K562 (cell line): Measurements from ENCODE around the gene ROR2. TPM values are rescaled to one million over a fixed set of nuclear protein-coding genes. Genes with fewer than 3 reads are reported as not detected.

Experiments used
- ATAC-seq: fragments of 200-7000 bp; cut with Tn5 transposase; 3 replicates; pipeline ENCODE4 v1.9.1; 2020; ENCODE audit warnings: moderate library complexity
- BruUV-seq: library from RNA; stranded (reverse); fragments of 400-500 nt; replicated peaks from 2 replicates; lab custom pipeline; 2021; lab: Mats Ljungman, UMichigan
- CTCF ChIA-PET: fragments of 300-600 bp; formaldehyde crosslinking; extraction: SDS; loops from one replicate; lab custom pipeline; 2021; ENCODE audit warnings: low intra/inter-chr PET ratio; lab: Yijun Ruan, JAX
- POLR2A ChIA-PET: fragments of 300-600, 350-650 bp; sonication (Branson Sonifier 250); formaldehyde crosslinking; extraction: SDS; loops from one replicate; lab custom pipeline; 2021; ENCODE audit warnings: antibody characterized with exemption, inconsistent platforms; lab: Yijun Ruan, JAX
- DNase-seq, 4 experiments: peaks; one replicate each; pipeline versions ENCODE4 v3.0.0 to v3.0.0-alpha.2; 2011 to 2018; ENCODE audit warnings: low spot score in 3 of 4, mixed read lengths in 3 of 4; ENCODE audit errors: extremely low read depth in 1 of 4
- FAIRE-seq: peaks from 2 replicates; lab custom pipeline; 2011; peaks lifted over from hg19 to GRCh38; lab: Jason Lieb, UNC
- H2AFZ ChIP-seq: 2 replicates; pipeline ENCODE4 v1.6.0; 2011; ENCODE audit warnings: low read depth, low read length, control low read depth, inconsistent platforms
- H3K27ac ChIP-seq: fragments of 200-600 bp; 3 replicates; pipeline ENCODE4 v1.8.0; 2011; ENCODE audit warnings: low read depth, mild to moderate bottlenecking, control low read depth, inconsistent platforms, low read length, moderate library complexity, mixed read lengths; ENCODE audit errors: extremely low read depth
- H3K27me3 ChIP-seq, 2 experiments: fragments of 300-600 bp in 1 of 2; 2 replicates in 1 of 2; 3 replicates in 1 of 2; pipeline versions ENCODE4 v1.6.0 to v1.8.0; 2011; ENCODE audit warnings: inconsistent platforms in 2 of 2, low read length in 2 of 2, mild to moderate bottlenecking in 1 of 2, mixed read lengths in 1 of 2, moderate library complexity in 1 of 2; ENCODE audit not compliant: control insufficient read depth in 2 of 2, insufficient read depth in 2 of 2
- H3K36me3 ChIP-seq: fragments of 300-600 bp; 3 replicates; pipeline ENCODE4 v1.8.0; 2011; ENCODE audit warnings: mild to moderate bottlenecking, low read length, inconsistent platforms; ENCODE audit not compliant: control insufficient read depth, insufficient read depth
- H3K4me1 ChIP-seq, 2 experiments: fragments of 200-600 bp in 1 of 2; replicated peaks in 1 of 2; 2 replicates in 1 of 2; 3 replicates in 1 of 2; pipeline versions ENCODE4 v1.5.1 to v1.8.0; 2011; ENCODE audit warnings: inconsistent platforms in 2 of 2, low read length in 2 of 2, mild to moderate bottlenecking in 1 of 2, mixed read lengths in 1 of 2, moderate library complexity in 1 of 2; ENCODE audit not compliant: control insufficient read depth in 2 of 2, insufficient read depth in 2 of 2
- H3K4me2 ChIP-seq: 2 replicates; pipeline ENCODE4 v1.6.1; 2011; ENCODE audit warnings: low read length, control low read depth, inconsistent platforms, mixed read lengths; ENCODE audit not compliant: insufficient read depth
- H3K4me3 ChIP-seq: fragments of 200-600 bp; sonication (generic), shearing (Covaris generic); 2 replicates; pipeline ENCODE4 v1.5.1; 2016; ENCODE audit warnings: control low read depth, inconsistent platforms
- H3K79me2 ChIP-seq: fragments of 200-600 bp; 3 replicates; pipeline ENCODE4 v1.8.0; 2011; ENCODE audit warnings: low read length, inconsistent platforms; ENCODE audit not compliant: control insufficient read depth, insufficient read depth
- H3K9ac ChIP-seq, 2 experiments: 2 replicates each; pipeline versions ENCODE4 v1.6.0 to v1.6.1; 2011; ENCODE audit warnings: low read depth in 2 of 2, low read length in 2 of 2, control low read depth in 1 of 2, inconsistent platforms in 1 of 2, mild to moderate bottlenecking in 1 of 2, mixed read lengths in 1 of 2; ENCODE audit not compliant: insufficient read depth in 1 of 2
- H3K9me1 ChIP-seq: one replicate; pipeline ENCODE4 v1.6.0; 2011; ENCODE audit warnings: inconsistent platforms, mild to moderate bottlenecking, low read length, moderate library complexity; ENCODE audit not compliant: control insufficient read depth, insufficient read depth
- H3K9me3 ChIP-seq: replicated peaks from 2 replicates; pipeline ENCODE4 v1.5.1; 2011; ENCODE audit warnings: low read depth, low read length, inconsistent platforms; ENCODE audit not compliant: control insufficient read depth, insufficient read depth
- H4K20me1 ChIP-seq: replicated peaks from 2 replicates; pipeline ENCODE4 v1.6.1; 2011; ENCODE audit warnings: low read length, inconsistent platforms, mixed read lengths; ENCODE audit not compliant: control insufficient read depth, insufficient read depth
- CHD7 ChIP-seq: fragments of 200-600 bp; sonication (generic); IDR thresholded peaks from one replicate; pipeline ENCODE4 v1.6.1; 2012; ENCODE audit warnings: mild to moderate bottlenecking, low read depth, low read length, inconsistent platforms
- GTF3C2 ChIP-seq: IDR thresholded peaks from 3 replicates; pipeline ENCODE4 v1.6.1; 2011; ENCODE audit warnings: borderline replicate concordance, mild to moderate bottlenecking, moderate library complexity; ENCODE audit not compliant: insufficient read length; ENCODE audit errors: extremely low read depth
- L3MBTL2 ChIP-seq: fragments of 450-650 bp; IDR thresholded peaks from 2 replicates; pipeline ENCODE4 v1.6.1; 2016; ENCODE audit warnings: mild to moderate bottlenecking, moderate library complexity
- LEF1 ChIP-seq: fragments of 450-650 bp; IDR thresholded peaks from 2 replicates; pipeline ENCODE4 v1.6.1; 2016; ENCODE audit warnings: mild to moderate bottlenecking
- NCOA2 ChIP-seq, 2 experiments: fragments of 450-650 bp; IDR thresholded peaks; 2 replicates each; pipeline ENCODE4 v1.6.1; 2018; ENCODE audit warnings: mild to moderate bottlenecking in 2 of 2, moderate library complexity in 1 of 2; ENCODE audit not compliant: partially characterized antibody in 2 of 2
- NFATC3 ChIP-seq: fragments of 450-650 bp; IDR thresholded peaks from 2 replicates; pipeline ENCODE4 v1.6.1; 2017; ENCODE audit warnings: mild to moderate bottlenecking
- POU5F1 ChIP-seq: fragments of 150-350 bp; IDR thresholded peaks from 2 replicates; pipeline ENCODE4 v1.6.1; 2014; ENCODE audit warnings: borderline replicate concordance, low read length, low read depth, mild to moderate bottlenecking; ENCODE audit not compliant: partially characterized antibody
- WGBS: fragments of 100-300 bp; shearing (Covaris generic); methylation state at CpG from one replicate; pipeline ENCODE4 v1.1.6; 2016; ENCODE audit warnings: low coverage, mixed read lengths; ENCODE audit not compliant: insufficient coverage; ENCODE audit errors: missing lambda C conversion rate; 5-methylcytosine and 5-hydroxymethylcytosine counted together
- in situ Hi-C: fragments of 300-500 bp; cut with MboI; formaldehyde crosslinking; loops from 4 replicates; pipeline ENCODE4 v1.15.0; 2018; ENCODE audit warnings: inconsistent platforms, mixed read lengths
- intact Hi-C: fragments of 100-400 bp; cut with micrococcal nuclease; formaldehyde crosslinking; loops from 2 replicates; pipeline ENCODE4 v1.14.2; 2022
- polyA plus RNA-seq, 8 experiments: library from polyadenylated mRNA; depleted of rRNA in 4 of 8; stranded (reverse) in 5 of 8; unstranded in 3 of 8; fragments of >200 nt; fragmentation: Nextera tagmentation in 2 of 8; fragmentation: Illumina TruSeq in 1 of 8; extraction: Ambion mirVana in 2 of 8; extraction: Trizol in 1 of 8; gene quantifications; 2 replicates each; pipeline versions ENCODE4 v1.2.1 to v1.2.3, GENCODE V29; 2011 to 2014; ENCODE audit warnings: inconsistent platforms in 1 of 8, missing spikeins in 1 of 8
- total RNA-seq, 7 experiments: library from RNA; depleted of rRNA in 6 of 7; stranded (reverse); fragments of >200 nt in 6 of 7; fragmentation: Illumina TruSeq in 2 of 7; extraction: Trizol in 2 of 7; gene quantifications; 2 replicates each; pipeline versions ENCODE4 v1.2.1 to v1.2.3, GENCODE V29; 2011 to 2021; ENCODE audit warnings: low replicate concordance in 1 of 7

ROR2 gene
- total and polyA plus RNA-seq, 9 of the 15 experiments (the other 6 are each of a cell fraction or from before 2014, with no cell fraction given): 5.6 to 33.8 (median 15.3) TPM

- no peaks in the 10 kb centered on the region for H3K9me1 ChIP-seq
- H3K27ac ChIP-seq: no peak overlapping the region
- DNase-seq: no peak
- no peak for ATAC-seq
- ChIA-PET POLR2A (no interaction called here), CTCF (no interaction called here)
- FAIRE-seq: no peak
- 85% methylated on average over 18 of the region's 18 CpGs for WGBS
- H2AFZ ChIP-seq: no peak overlapping the region
- no peaks in the 10 kb centered on the region for H3K9me3 ChIP-seq
- no peak overlapping the region for H3K4me3 ChIP-seq
- no peak overlapping the region for H3K9ac ChIP-seq
- no peak overlapping the region for H3K4me2 ChIP-seq
- H3K4me1 ChIP-seq: peaks cover 0 to 4% of the 10 kb centered on the region in 2 experiments; a peak in 1 of 5 replicates
- peaks cover 46% of the 10 kb centered on the region for H3K79me2 ChIP-seq
- intact Hi-C loops: no loop called here
- H4K20me1 ChIP-seq: no peaks in the 10 kb centered on the region
- no TSS peak for BruUV-seq
- H3K27me3 ChIP-seq: no peaks in the 10 kb centered on the region
- in situ Hi-C loops: no loop called here
- peaks cover 2% of the 10 kb centered on the region; the same call in 1 of the 3 replicates for H3K36me3 ChIP-seq
- TF ChIP-seq L3MBTL2 (no peak), LEF1 (no peak), POU5F1 (no peak), GTF3C2 (no peak), NFATC3 (no peak), CHD7 (no peak), NCOA2 (IDR thresholded peaks at IDR 0.05; ENCODE audit: partially characterized antibody in 2 of 2) (no peak)
These were observed 125.3 kb downstream of the ROR2 start for GRCh38 chr9:91824601-91825305.
